ENCODE measurements around the gene ZNF611. TPM values are rescaled to one million over a fixed set of nuclear protein-coding genes. Genes with fewer than 3 reads are reported as not detected.

Gene ZNF611
- total and polyA plus RNA-seq, 9 of the 15 experiments (the other 6 are each of a cell fraction or from before 2014, with no cell fraction given): 3.7 to 29.6 (median 12.8) TPM

- no peak for TF ChIP-seq RAD51 (IDR thresholded peaks at IDR 0.05; ENCODE audit: borderline replicate concordance, low read depth)
- TF ChIP-seq NFIX (CRISPR knock-in tag; IDR thresholded peaks at IDR 0.05; ENCODE audit: low read depth): no peak
- TF ChIP-seq FOXK1 (CRISPR knock-in tag; IDR thresholded peaks at IDR 0.05; ENCODE audit: borderline replicate concordance): no peak
- TF ChIP-seq CHD7 (IDR thresholded peaks at IDR 0.05; ENCODE audit: low read depth, low read length): no peak
- no peak for TF ChIP-seq UBTF (IDR thresholded peaks at IDR 0.05; ENCODE audit: borderline replicate concordance in 1 of 2, low read depth in 2 of 2, low read length in 2 of 2)
- no peak for TF ChIP-seq SRSF3 (IDR thresholded peaks at IDR 0.05; ENCODE audit: insufficient read depth, low read length)
- TF ChIP-seq TAF15 (IDR thresholded peaks at IDR 0.05; ENCODE audit: low read depth, low read length): no peak
- TF ChIP-seq XRCC4 (IDR thresholded peaks at IDR 0.05; ENCODE audit: extremely low read depth, insufficient read depth, insufficient read length): no peak
- peak; percentile 64; the same call in 1 of the 2 replicates for TF ChIP-seq SPI1 (IDR thresholded peaks at IDR 0.05; ENCODE audit: borderline replicate concordance, low read depth, low read length)
- no peak for TF ChIP-seq RBM17 (IDR thresholded peaks at IDR 0.05; ENCODE audit: borderline replicate concordance, low read depth, low read length)
- no peak for TF ChIP-seq ZFPM2 (CRISPR knock-in tag; IDR thresholded peaks at IDR 0.05)
- TF ChIP-seq IRF2 (CRISPR knock-in tag; IDR thresholded peaks at IDR 0.05): no peak
- no peak for TF ChIP-seq ETV5 (CRISPR knock-in tag; IDR thresholded peaks at IDR 0.05; ENCODE audit: low read depth)
These were observed at the start of gene ZNF611 (continued) for GRCh38 chr19:52734893-52735661.

Data from K562 (cell line).